NCI-H2227 treated with DMSO at 0.1 percent for 48 hours (cell line): Measurements from ENCODE around the gene RBMS3.

Source experiments
- DNase-seq: peaks from one replicate; lab custom pipeline; 2025; lab: John Stamatoyannopoulos, UW

RBMS3 gene

DNA sequence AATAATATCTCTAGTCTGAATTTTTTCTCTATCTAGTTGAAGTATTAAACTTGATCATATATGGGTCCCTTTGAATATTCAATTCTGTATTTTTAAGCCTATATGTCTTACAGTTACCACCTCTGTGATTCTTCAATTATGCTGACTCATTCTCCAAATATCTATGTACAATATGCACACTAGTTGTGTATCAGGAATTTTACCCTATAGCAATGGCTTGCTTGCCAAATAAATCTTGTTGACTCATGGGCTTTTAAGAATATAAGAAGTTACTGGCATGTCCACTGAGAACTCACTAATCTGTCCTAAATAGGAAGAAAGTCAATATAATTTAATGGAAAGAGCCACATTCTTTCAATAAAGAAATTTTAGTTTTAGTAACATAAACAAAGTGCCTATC is 656.3 kb downstream of the RBMS3 start:
- DNase-seq: no peak

DNA sequence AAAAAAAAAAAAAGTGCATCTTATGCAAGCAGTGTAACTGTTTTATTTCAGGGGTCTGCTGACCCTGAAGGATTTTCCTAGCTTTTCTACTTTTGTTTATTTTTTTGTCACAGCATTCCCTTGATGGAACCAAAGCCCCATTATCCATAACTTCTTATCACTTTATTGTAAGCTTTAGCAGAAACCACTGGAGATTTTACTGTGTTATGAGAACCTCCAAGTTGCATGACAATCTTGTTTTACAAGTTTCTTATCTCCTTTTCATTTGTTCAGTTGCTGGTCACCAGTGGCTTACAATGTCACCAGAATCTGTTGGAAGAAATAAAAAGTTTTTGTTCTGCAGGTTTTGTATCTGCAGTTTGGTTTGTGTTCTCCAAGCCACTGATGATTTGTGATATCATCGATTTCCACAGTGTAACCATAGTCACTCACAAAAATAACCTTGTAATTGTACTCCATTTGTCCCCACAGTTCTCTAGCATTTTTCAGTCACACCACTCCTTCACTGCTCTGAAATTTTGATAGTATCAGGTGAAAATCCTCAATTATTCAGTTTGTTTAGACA is 660.0 kb downstream of the RBMS3 start:
- DNase-seq: no peak

DNA sequence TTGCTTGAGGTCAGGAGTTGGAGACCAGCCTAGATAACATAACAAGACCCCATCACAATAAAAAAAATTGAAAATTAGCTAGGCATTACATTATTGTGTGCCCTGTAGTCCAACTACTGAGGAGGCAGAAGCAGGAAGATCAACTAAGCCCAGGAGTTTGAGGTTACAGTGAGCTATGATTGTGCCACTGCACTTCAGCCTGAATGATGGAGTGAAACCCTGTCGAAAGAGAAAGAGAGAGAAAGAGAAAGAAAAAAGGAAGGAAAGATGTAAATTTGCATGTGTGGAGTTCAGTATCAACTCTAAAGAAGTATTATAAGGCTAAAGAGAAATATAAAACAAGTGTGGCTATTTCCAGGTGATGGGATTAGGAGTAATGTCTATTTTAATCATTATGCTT is 661.4 kb downstream of the RBMS3 start:
- no peak for DNase-seq

DNA sequence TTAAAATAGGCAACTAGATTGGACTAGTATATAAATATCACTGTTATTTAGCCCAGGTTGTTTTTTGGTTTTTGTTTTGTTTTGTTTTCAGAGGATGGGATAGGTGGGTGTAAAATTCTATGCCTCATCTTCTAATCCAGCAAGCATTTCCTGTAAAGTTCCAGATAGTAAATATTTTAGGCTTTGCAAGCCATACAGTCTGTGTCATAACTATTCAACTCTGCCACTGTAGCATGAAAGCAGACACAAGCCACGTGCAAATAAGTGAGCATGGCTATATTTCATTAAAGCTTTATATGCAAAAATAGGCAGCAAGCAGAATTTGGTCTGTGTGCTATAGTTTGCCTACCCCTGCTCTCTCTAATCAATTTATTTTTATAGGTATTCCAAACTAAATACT is 668.3 kb downstream of the RBMS3 start:
- DNase-seq: no peak

DNA sequence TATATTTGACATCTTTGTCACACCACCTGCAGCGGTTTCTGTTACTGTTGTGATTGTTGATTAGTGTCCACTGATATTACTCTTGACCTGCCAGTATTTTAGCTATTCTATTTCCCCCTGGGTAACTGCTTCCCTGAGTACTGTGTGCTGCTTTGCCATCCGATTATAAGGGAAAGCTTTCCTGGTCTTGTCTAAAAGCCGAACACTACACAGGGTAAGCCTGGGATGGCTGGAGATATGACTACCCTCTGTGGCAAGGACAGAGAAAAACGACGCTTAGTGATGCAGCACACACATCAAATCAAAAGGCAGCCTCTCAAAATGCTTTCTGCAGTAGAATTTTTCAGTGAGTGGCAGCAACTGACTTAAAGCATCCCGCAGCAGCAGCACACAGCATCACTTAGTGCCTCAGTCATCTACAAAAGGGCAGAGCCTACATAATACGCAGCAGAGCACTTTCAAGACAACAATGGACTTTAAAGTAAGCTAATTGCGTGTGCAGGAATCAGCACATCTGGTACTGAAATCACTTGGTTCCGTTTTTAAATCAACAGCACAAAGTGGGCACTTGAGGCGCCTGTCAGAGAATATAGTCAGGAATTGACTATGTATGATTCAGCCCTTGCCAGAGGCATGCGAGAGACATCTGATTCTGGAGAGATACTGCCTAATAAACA is 669.2 kb downstream of the RBMS3 start:
- DNase-seq: peak; percentile 9

DNA sequence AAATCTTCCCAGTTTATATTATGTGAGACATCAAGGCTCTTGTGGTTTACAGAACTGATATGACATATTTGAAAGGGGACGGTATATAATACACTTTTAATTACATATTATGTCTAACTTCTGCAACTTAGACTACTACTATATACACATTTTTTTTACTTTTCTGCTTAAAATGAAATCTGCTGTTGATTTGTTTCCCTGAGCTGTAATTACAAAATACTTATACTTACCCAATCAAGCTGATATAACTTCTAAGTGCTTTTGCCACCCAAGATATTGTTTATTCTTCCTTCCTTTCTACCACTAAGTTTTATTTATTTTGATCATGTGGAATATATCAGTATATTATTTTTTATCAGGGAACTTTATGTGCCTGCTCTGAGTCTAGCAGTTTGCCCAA is 671.6 kb downstream of the RBMS3 start:
- DNase-seq: no peak

DNA sequence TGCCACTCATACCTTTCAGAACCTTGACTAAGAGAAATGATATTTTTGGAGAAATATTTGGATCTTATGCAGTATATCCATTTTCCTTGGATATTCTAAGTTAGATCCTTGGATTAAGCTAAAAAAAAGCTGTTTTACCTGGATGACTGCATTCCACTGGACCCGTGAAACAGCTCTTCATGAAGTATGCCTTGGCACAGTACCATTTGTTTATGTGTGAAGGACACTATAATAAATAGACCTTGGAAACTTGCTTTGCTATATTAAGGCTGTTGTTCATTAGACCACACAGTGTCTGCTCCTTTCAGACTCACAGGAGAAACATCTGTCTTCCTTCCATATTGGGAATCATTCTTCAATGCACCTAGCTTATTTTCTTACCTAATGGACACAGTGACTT is 674.5 kb downstream of the RBMS3 start:
- no peak for DNase-seq

DNA sequence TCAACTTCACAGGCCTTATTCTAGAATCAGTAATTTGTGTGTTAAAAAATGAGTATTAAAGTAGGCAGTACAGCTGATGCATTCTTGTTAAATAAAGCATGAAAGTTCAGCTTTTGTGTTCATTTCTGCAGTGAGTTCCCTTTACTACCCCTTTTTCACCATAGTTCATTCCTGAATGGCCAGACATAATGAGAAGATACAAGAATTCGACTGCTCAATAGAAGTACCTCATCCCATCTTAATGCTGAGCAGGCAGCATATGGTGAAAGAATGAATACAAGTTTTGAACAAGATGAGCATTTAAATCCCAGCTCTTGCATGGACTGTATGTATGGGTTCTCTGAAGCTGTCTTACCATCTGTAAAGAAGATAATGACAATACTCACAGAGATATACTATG is 677.9 kb downstream of the RBMS3 start:
- DNase-seq: no peak

DNA sequence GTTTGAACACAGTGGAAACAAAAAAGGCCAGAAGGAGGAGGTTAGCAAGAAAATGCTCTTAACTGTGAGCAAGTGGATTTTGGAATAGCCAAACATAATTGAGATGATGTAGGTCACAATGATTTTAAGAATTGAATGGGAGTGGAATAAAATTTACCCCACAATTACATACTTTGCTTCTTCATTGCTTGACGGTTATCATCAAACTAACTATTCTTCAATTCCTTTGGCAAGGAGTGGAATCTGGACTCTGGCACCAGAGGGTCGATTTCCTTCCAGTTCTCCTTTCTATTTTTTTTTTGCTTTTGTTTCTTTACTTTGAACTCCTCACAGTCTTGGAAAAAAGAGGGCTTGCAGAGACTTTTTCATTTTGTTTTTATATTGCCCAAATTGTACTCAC is 691.0 kb downstream of the RBMS3 start:
- no peak for DNase-seq

DNA sequence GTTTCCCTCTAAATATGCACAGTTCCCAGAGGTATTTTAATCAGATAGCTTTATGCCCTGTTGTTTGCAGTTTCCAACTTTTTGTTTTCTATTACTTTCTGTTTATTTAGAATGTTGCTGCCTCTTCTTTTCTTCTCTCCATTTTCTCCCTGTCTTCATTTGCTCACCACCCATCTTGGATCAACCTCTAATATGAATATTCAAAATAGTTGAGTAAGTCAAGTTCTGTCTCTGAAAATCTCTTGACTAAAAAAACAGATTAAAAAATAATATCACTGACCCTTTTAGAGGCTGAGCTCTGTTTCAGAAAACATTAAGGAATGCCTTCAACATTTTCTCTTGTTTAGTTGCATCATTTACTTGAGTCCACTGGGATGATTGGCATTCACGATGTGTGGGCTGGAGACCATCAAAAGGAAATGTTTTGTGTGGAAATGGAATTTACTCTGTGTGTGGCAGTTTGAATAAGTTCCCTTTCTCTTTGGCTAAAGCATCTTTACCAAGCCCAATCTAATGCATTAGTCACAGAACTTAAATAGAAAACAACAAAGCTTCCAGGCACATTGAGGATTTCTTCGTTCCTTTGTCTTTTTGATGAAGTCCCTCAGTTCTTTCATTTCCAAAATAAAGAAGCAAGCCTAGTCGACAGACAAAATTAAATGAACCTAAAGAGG is 691.6 kb downstream of the RBMS3 start:
- no peak for DNase-seq

DNA sequence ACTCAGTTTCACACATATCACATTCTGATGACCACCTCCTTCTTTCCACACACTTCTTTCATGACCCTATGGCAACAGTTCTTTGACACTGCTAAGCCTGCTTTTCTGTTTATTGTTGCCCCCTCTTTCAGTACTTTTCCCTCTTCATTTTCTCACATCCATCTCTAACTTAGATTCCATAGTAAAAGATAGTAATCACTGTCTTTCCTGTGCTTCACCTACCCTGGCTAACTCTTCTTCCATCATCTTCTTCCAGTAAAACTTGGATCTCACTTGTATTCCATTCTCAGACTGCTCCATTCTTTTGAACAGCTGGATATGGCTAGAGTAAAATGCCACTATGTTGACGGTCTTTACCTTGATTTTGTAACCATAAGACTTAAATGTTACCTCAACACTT is 692.9 kb downstream of the RBMS3 start:
- DNase-seq: no peak

DNA sequence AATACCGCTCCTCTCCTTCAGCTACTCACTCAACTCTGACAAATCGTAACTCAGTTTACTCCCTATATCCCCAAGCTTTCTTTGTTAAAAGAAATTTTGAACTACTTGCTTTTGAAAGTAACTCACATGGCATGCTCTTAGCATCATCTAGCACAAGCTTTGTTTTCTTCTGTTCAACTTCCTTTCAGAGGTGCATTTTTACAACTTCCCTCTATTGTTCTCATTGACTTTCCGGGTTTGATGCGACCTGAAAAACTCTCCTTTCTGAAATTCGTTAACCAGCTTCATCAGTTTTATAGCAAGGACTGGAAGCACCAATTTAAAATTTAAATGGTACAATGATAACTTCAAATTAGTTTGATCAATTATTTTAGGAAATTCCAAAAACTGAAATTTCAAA is 696.0 kb downstream of the RBMS3 start:
- DNase-seq: no peak

DNA sequence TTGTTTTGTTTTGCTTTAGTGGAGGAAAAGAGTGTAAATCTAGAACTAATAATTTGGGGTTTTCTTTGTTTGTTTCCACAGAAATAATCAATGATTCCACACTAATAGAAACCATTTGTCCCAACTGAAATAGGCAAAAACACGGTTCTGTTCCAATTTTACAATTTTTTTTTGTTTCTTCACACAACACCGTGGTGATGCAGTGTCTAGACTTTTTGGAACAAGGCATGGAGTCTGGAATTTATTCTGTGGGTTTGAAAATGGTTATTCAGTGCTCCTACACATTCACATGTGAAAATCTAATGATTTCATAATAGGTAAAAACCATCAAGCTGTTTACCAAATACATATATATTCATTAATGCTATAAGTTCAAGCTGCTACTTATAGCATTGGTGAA is 696.5 kb downstream of the RBMS3 start:
- no peak for DNase-seq

DNA sequence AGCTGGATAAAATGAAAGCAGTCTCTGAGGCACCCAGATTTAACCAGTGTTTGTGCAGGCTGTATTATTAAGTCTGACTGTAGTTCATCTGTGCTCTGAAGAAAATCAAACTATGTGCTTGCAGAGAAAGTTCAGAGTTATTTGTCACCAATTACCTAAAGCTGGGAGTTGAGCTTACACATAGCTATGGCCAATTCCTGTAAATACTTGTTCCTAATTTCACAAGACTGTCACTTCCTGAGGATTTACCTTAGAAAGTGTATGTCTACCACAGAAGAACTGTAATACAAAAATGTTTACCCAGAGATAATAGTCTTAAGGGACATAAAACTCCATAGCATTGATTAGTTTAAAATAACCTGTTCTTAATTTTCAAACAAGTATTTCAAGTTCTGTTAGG is 697.2 kb downstream of the RBMS3 start:
- DNase-seq: no peak

DNA sequence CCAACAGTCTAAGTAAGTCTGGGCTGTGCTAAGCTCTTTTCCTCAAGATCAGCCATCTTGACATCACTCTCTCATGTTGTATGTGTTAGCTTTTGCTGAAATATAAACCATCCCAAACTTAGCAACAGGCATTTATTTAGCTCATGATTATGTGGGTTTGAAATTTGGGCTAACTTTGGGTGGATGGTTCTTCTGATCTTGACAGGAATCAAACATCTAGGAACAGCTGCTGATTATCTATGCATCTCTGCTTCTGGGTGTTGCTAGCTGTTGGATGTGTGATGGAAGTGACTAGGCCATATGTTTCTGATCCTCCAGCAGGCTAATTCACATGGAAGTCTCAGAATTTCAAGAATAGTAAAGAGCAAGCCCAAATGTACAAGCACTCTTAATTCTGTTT is 710.3 kb downstream of the RBMS3 start:
- DNase-seq: no peak

DNA sequence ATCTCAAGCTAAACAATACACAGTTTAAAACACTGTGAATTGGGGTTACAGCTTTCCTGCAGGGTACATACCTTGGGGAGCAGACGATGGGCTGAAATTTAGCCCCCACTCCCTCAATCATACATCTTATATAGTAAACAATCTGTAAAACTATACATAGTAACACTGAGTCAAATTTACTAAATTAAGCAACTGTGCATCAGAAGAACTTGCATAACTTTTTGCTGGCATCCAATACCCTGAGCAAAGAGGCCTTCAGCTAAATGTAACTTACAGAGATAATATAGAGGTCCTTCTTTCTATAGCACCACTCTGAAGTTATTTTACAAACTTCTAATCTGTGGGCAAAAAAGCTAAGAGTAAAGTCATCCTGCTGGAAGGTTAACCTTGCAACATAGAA is 721.9 kb downstream of the RBMS3 start:
- DNase-seq: no peak

DNA sequence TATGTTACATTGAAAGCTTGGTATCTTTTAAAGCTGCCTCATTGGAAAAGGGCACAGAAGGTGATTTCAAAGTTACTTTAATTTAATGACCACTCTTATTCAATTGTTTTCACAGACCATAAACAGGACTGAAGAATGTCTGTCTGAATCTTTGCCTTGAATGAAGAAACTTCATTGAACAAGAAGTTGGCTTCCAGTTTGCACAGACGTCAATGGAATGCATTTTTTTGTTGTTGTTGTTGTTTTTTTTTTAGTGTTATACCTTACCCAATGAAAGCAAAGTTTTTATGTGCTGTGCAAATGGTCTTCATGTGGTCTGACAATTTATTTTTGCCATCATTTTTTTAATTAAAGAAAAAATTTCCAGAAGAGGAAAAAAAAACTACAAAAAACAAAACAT is 722.9 kb downstream of the RBMS3 start:
- no peak for DNase-seq

DNA sequence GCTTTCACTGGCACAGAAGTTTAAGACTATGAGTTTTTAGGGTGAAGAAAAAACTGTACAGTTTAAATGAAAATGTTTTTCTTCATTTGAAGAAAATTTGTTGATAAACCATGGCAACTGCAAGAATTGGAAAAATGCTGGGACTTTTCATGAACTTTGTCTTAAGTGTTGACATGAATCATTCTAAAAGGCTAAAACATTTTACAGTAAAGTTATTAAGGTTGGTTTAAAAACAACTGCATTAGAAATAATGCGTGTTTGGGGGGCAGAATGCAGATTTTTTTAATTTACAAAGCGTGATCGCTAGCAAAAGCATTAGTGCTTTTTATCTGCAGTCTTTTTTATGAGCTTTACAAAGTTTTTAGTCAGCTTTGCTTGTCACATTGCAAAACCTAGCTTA is 723.6 kb downstream of the RBMS3 start:
- DNase-seq: no peak

DNA sequence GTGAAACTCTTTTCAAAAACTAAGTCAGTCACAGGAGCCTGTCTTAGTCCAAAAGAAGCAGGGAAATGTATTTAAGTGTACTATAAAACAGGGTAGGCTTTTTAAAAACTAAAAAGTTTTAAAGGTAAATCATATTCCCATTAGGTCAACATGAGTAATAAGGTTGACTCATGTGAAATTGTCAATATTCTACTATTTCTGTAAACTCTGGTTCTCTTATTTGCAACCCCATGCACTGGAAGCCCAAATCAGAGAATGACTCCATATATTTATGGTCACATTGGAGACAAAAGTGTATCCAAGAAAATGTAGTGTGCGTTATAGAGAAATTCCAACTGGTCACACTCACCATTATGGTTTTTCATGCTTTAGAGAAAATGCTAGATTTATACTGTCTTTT is 725.2 kb downstream of the RBMS3 start:
- no peak for DNase-seq

DNA sequence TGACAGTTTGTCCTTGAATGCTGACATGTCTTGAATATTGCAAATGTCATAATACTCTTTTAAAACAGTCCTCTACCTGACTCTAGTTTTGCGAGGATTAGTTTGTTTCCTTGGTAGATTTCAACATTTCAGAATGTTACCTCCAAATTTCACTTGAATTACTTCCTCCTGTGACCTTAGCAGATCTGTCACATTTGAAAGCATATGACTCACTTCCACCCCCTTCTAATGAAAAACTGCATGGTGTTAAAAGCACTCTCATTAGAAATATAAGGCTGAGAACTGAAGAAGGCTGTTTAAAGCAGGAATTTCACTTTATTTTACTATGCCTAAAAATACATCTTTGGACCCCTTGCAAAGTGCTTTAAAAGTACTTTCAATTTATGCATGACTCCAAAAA is 726.8 kb downstream of the RBMS3 start:
- no peak for DNase-seq

DNA sequence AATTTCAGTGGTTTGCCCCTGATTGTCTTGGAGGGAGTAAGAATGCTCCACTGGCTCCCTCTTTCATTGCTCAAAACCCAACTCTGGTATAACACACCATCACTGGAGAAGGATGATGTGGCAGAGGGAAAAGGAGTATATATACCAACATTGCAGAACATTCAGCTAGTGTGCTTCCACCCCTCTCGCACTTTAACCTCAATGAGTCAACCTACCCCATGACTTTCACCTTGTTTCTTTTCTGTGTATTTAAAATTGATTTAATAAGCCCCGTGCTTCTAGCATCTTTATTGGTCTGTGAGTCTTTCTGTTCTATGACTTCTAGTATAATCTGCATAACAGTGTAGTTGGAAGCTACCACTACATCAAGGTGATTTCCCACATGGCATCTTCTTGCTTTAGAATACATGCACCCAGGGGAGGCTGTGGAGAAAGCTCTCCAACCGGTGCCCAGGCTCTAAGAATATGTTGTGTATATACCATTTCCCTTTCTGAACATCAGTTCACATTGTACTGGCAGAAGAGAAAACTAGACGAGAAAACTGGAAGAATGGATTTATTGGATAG is 730.4 kb downstream of the RBMS3 start:
- DNase-seq: no peak

DNA sequence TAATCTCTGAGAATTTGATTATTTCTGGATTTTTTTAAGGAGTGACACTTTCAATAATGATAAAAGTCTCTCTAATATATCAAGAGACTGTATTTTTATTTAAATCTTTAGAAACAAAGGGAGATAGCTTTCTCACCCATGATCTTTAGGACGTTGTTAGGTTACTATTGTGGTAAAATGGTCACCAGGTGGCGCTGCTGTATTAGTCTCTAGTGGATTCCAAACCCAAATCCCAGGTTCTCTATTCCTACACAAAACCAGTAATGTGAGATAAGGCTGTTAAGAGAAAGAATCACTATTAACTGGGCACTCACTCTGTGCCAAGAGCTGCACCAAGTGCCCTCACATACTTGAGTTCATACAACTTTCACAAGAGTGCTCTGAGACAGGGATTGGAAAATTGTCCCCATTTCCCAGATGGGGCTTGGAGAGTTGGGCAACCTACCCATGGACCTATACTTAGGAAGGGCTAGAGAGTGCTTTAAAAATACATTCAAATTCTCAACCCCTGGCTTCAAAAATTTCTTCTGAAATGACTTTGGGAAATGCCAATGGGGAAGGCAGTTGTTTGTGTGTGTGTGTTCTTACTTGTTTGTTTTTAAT is 732.2 kb downstream of the RBMS3 start:
- DNase-seq: peak; percentile 66

DNA sequence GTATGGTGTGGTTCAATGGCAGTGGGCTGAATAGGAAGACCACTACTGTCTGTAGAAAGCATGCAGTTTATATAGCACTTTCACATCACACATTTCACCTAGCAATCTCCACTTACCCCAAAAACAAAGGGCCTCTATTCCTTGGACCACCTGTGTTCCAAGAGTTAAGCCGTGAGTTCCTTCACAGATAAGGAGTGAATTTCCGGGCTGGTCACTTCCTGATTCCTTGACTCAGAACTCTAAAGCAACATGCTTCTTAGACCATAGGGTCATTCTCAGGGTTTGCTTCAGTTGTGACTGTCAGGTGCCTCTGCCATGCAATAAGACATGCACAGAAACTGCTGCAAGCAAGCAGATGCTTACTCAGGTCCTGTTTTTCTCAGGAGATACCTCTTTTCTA is 737.0 kb downstream of the RBMS3 start:
- no peak for DNase-seq
